RKO (cell line): Measurements from ENCODE around the gene APEH.
A peak's percentile ranks its signal among the peaks of the same experiment; 100 is the strongest.

Experiments
- DNase-seq: peaks from one replicate; pipeline ENCODE4 v3.0.0-alpha.2; 2016; ENCODE audit warnings: low spot score

APEH gene

DNA sequence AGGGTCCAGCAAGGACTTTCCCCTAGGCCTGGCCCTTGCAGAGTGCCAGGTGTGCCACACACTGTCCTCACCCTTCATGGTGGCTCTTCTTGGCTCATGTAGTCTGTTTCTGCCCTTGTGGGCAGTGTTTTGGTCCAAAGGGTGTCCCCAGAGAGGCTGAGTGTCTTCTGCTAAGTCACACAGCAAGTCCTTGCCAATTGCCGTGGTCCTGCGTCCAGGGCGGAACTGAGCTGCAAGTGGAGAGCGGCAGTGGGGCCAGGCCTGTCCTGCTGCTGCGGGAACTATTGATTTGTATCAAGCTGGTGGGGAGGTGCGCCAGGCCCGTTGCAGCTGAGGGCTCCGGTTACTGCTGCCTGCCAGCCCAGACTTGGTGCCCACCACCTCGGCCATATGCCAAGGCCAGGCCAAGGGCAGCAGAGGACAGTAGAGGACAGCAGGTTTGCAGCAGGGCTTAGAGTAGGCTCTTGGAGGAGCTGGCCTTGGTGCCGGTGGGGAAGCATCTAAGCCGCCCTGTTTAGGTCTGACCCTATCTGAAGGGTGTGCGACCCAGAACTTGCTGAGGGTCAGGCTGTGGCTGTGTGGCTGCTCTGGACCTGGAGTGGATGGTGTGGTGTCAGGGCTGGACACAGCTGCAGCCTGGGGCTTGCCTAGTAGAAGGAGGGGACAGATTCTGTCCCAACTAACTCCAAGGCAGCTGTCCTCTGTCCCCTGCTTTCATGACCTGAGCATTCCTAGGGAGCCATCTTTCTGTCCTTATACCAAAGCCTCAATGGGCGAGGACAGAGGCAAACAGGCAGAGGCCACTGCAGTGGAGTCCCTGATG, 40.8 kb downstream of the APEH start:
- no peak for DNase-seq

DNA sequence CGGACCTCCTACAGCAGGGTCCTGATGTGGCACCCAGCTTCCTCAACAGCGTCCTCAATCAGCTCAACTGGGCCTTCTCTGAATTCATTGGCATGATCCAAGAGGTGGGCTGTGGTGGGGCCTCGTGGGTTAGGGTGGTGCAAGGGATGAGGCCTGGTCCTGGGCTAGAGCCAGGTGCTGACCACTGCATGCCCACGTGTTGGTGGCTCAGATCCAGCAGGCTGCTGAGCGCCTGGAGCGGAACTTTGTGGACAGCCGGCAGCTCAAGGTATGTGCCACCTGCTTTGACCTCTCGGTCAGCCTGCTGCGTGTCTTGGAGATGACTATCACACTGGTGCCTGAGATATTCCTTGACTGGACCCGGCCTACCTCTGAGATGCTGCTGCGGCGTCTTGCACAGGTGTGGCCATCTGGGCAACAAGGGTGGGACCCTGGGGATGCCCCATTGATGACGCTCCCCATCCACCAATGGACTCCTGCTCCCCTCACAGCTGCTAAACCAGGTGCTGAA, 41.5 kb downstream of the APEH start:
- no peak for DNase-seq

DNA sequence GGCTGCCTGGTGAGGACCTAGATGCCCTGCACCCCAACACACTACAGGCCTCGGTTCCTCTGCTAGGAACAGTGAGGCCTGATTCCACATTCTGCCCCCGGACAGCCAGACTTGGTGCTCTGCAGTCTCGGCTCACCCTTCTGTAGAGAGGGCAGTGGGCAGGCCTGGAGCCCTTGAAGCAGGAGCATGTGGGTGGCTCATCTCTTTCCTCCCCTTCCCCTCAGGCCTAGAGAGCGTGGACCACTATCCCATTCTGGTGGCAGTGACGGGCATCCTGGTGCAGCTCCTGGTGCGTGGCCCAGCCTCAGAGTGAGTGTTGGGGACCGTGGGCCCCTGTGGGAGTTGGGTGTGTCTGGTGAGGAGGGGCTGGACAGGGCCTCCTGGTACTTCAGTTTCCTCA, 42.0 kb downstream of the APEH start:
- DNase-seq: no peak

DNA sequence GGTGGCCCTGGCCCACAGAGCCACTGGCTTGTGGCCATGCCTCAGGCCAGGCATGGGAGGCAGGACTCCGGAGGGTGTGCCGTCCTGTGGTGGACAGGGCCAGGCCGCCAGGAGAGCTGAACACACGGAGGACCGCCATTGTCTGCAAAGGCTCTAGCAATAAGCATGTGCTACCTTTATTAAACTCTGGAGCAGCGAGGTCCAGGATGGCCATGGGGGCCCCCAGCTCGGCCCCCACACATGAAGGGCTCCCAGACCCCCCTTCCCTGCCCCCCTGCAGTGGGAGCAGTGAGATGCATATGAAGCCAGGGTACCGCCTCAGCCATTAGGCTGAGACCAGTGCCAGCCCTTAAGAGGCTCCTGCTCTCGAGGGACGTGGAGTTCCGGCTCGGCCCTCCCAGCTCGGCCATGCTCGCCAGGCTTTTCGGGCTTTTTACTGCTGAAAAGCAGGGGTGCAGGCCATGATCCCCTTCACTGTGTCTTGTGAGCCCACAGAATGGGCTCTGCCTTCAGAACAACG, 42.6 kb downstream of the APEH start:
- DNase-seq: no peak

DNA sequence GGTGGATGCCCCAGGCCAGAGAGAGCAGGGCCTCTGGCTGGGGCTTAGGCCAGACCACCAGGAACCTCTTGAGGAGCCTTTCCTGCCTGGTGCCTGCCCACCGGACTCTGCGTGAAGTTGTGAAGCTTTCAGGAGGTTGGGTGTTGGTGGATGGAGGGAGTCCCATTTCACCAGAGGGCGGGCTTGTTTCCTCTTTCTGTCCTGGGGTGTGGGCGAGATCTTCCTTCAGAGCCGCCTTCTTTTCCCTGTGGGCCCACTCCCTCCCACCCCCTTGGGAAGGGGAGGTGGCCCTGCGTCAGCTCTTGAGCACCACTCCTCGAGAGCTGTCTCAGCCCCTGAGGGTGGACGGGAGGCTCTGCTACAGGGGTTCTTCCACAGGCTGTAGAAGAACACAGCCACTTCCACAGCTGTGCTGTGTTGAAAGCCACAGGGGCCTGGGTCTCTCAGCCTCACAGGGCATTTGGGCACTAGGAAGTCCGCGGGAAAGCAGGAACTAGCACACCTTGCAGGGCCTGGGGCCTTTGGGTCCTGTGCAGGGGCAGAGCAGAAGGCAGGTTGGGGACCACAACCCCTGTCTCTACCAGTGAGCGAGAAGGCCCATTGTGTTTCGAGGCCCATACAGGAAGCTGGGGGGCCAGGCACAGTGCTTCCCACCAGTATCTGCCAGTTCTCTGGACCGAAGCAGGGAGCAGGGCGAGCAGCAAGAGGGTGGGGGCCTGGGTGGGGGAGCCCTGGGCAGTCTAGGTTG, 43.2 kb downstream of the APEH start:
- no peak for DNase-seq

DNA sequence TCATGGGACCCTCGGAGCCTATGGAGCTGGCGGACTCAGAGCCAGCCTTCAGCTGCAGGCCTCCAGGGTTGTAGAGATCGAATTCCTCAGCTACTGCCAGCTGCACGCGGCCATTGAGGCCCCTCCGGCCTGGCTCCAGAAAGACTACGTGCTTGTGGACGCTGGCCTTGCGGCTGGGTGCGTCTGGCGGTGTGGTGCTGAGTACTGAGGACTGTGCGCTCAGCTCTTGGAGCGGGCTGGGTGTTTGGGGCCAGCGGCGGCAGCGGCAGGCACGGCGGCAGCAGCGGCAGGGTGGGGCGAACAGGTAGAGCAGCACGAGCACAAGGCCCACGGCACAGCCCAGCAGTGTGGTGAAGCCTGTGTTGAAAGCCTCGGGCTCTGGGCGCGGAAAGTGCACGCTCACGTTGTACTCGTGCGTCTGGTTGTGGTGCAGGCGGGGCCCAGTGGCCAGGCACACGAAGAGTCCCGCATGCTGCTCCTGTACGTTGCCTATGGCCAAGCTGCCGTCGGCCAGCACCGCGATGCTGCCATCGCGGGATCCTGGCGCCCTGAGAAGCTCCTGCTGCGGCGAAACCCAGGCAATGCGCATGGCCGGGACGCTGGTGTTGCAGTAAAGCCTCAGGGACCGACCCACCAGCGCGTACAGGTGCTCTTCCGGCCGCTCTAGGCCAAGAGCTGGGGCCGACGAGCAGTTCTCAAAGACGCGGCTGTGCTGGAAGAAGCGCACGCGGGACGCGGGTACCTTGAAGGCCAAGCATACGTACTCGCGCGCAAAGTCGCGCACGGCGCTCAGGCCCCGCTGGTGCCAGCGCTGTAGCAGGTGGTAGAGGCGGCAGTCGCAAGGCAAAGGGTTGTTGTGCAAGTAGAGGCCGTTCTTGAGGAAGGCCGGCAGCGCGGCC, 44.1 kb downstream of the APEH start:
- no peak for DNase-seq

DNA sequence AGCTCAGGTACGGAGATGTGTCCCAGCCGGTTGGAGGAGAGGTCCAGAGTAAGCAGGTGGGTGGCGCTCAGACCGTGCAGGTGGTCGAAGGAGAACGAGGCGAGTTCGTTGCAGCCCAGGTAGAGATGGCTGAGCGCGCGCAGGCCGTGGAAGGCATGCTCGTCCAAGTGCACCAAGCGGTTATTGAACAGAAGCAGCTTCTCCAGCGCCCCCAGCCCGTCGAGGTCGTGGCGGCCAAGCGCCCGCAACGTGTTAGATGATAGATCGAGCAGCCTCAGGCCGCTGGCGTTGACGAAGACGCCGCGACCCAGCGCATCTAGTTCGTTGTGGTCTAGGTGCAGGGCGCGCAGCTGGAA, 44.7 kb downstream of the APEH start:
- no peak for DNase-seq

DNA sequence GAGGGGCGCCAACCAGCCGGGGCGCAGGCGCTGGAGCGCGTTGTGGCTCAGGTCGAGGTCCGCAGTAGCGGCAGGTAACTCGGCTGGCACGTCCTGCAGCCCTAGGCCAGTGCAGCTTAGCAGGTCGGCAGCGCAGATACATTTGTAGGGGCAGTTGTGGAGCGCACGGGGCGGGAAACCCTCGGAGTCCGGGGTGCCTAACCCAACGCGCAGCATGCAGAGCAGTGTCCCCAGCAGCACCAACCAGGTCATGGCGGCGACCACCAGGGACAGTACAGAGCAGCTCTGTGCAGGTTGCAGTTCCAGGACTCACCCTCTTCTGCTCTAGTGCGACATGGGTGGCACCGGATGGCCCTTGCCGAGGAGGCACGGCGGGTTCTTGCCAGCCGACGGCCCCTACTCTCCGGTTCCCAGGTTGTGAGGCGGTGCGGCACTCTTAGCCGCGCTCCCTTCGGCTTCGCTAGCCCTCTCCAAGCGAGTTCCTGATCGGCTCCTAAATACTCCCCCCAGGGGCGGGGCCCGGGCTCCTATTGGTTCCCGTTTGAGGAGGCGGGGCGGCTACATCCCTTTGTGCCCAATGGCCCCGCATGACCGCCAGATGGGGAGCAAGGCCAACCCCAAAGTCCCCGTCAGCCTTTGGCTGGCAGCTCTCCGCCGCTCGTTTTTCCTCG, 45.2 kb downstream of the APEH start, which contains the start of gene AMIGO3:
AMIGO3 (minus strand) TSS at position 471 of the 671 bp plus-strand sequence; CDS start at position 252, 219 bp downstream.
- DNase-seq: peak; percentile 86

DNA sequence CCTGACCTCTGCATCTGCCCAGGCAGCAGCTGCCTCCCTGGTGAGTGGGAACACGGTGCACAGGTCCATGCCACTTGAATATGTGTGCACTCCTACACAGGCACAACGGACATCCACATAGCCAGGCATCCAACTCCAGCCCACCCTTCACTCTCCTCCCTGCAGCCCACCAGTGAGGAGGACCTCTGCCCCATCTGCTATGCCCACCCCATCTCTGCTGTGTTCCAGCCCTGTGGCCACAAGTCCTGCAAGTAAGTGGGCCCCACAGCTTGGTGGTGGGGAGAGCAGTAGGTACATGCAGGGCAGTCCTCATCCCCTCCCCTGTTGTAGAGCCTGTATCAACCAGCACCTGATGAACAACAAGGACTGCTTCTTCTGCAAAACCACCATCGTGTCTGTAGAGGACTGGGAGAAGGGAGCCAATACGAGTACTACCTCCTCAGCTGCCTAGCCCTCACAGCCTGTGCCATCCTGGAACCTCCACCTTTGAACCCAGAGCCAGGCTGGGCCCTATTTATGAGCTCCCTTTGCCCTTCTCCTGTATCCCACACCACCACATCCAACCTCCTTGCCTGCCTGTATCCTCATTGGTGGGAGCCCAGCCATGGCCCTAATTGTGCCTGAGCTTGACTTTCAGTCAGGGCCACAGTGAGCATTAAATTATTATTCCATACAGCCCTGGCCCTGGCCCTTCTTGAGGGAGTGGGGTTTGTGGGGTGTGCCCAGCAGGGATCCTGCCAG, 46.9 kb downstream of the APEH start:
- no peak for DNase-seq

DNA sequence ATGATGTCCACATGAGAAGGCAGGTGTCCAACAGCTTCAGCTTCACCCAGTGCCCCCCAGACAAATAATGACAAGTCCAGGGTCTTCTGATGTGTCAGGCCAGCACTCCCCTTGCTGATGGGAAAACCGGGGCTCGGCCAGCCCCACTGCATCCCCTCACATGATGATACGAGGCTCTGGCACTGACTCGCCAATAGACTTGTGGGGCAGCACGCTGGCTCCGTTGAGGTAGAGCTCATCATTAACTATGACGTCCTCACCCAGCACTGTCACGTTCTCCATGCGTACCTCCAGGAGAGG, 47.4 kb downstream of the APEH start:
- no peak for DNase-seq

DNA sequence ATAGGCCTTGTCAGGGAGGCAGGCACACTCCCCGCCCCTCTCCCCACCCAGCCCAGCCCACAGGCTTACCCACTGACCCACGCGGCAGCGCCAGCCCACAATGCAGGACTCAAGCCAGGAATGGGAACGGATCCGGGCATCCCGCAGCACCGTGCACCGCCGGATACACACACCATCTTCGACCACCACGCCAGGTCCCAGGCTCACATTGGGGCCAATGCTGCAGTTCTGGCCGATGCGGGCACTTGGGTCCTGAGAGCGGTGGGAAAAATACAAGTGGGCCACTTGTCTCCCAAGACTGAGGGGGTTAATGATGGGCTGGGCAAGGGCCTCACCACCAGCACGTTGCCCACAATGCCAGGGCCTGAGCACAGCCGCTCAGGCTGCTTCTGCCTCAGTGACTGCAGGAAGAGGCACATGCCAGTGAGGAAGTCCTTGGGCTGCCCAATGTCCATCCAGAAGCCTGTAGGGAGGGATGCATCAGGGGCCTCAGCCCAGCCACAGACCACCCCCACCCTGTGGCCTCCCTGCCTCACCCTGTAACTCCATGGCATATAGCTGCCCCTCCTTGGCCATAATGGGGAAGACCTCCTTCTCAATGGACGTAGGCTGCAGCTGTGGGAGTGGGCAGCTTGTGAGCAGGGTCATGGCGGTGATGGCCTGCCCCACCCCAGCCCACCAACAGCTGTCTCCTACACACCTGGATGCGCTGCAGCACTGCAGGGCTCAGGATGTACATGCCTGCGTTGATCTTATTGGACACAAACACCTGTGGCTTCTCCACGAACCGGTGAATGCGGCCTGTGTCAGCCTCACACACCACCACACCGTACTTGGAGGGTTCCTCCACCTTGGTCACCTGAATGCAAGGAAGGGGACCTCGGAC, 48.0 kb downstream of the APEH start:
- no peak for DNase-seq

DNA sequence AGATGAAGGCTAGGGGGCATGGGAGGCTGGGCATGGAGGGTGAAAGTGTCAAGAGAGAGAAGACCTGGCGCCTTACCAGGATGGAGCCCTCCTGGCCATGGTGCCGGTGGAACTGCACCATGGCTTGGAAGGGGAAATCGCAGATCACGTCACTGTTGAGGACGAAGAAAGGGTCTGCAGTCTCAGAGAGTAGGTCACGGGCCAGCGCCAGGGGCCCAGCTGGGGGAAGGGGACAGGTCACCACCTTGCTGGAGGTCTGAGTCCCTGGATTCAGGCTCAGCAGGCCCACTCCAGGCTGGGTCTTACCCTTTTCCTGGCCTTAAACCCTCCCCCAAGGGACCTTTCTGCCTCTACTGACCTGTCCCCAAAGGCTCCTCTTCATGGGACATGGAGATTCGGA, 48.7 kb downstream of the APEH start:
- DNase-seq: no peak

DNA sequence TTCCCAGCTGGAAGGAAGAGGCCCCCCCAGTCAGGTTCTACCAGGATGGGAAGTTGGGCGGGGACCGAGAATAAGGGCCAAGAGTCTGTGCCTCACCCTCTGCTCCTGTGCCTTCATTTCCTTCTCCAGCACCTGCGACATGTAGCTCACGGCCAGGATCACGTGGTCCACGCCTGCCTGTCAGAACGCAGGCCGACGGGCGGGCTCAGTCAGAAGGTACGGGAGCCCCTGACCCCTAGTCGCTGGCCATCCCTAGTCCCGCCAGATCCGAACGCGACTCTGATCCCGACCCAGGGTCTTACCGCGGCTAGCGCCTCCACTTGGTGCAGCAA, 49.1 kb downstream of the APEH start:
- peak; percentile 56 for DNase-seq

DNA sequence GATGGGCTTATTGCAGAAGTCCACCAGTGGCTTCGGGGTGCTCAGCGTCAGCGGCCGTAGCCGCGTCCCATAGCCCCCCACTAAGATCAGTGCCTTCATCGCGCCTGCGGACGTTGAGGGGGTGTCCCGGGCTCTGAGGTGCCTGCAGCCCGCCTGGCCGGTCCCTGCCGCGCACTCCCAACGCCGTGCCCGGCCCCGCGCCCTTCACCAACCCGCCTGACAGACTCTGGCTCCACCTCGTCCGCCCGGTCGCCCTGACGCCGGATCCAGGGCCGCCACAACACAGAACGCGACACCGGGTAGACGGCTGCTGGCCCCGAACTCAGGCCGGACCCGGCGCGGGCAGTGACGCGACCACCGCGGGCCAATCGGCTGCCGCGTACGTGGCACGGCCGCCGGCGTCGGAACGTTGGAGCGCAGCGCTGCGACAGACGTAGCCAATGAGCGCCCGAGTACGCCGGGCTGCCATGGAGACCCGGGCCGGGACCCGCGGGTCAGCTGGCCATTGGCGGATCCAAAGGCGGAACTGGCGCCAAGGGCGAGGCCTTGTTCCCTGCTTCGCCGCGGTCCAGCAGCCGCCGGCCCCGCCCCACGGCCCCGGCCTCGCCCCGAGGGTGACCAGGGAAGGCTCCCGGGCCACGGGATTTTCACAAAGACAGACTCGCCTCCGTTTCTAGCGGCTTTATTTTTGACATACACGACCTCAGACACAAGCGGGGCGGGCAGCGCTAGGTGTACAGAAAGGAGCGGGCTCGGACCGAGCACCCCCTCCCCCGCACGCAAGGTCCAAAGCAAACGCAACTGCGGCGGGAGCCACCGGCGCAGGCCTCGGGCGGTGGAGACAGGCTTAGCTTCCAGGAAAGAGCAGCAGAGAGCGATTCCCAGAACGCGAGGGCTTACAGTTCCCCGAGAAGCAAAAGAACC, 49.7 kb downstream of the APEH start, which contains the start of gene GMPPB:
GMPPB (minus strand) TSS at position 324 of the 924 bp plus-strand sequence; CDS start at position 99, 225 bp downstream.
- DNase-seq: peak; percentile 97

DNA sequence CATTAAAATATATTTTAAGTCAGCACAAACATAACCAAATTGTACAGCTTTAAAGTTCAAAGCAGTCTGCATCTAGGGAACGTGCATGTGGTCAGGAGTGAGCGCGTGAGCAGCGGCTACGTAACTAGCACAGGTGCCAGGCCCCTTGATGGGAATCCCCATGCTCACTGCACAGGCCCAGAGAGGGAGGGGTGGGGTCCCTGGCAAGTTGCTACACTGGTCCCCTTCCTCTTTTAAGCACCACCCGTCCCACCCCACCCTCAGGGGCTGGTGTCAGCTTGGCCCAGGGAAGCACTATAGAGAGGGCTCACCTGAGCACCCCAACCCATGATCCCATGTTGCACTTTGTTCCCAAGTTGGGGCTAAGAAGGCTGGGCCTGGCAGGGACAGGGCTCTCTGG, 50.4 kb downstream of the APEH start:
- peak; percentile 43 for DNase-seq

DNA sequence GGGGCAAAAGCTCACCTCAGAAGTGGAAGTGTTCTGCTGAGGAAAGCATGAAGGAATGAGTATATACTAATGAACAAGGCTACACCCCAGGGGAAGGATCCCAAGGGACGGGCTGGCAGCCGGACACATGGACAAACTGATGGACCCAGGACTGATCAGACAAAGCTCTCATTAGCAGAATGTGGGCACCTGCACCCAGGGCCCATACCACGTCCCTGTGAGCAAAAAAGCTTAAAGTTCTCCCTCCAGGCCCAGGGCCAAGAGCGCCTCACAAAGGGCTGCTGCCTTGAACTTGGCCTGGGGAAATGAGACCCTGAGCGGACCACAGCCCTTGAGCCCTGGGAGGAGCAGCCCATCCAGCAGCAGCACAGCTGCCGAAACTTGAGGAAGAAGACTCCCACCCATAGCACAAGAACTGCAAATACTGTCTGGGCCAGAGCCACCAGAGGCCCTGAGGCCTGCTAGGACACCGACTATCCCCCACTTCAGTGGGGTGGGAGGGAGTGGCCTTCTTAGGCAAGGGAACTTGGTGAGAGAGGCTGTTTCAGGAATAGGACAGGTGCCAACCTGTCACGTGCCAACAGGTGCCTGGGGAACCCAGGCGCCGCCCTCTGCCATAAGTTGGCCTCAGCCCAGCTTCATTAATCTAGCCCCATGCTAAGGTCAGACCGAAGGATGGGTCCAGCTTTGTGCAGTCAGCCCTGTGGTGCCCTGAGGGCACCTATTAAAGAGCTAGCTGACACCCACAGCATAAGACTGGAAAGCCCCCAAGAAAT, 51.9 kb downstream of the APEH start:
- DNase-seq: no peak

DNA sequence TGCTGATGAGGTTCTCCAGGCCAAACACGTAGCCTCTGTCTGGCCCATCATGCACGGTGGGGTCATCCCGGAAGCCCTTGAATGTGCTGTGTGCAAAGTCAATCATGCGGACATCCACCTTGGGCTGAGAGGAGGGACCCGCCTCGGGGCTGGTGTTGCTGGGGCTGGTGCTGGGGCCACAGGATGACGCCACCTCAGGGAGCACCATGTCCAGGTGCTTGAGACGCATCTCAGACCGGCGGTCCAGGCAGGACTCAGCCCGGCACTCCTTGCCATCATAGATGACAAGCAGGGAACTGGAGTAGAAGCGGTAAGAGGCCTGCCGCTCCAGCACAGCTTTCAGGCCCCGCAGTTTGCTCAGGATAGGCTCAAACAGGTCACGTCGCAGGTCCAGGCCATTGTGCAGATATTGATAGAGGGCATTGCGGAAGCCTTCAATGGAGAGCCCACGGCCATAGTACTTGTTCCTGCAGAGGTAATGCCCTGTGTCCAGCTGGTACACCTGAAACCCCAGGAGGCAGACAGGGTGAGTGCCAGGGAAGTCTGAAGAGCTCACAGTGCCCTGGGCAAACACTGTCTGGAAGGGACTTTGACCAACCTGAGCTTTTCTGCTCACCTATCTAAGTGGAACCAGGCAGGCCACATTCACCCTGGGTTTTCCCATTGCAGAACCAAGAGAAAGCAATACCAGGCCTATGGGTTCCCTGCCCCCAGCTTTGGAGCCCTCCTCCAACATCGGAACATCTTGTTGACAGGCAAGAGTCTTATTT, 53.2 kb downstream of the APEH start:
- DNase-seq: no peak
